ENCODE results near the gene SMURF1.
"Not testable (repeated sequence)": the region's sequence is repeated elsewhere in the genome, so short reads cannot be mapped to it uniquely, and the experiment has no call there.

The SMURF1 gene

GRCh38 chr7:99121496-99122021 is 22.3 kb downstream of the SMURF1 start:
- DNase-seq (ENCODE audit: low spot score) = no peak

- DNase-seq (ENCODE audit: low spot score) = no peak
Observed at GRCh38 chr7:99120916-99121315, 23.0 kb downstream of the SMURF1 start.

DNA sequence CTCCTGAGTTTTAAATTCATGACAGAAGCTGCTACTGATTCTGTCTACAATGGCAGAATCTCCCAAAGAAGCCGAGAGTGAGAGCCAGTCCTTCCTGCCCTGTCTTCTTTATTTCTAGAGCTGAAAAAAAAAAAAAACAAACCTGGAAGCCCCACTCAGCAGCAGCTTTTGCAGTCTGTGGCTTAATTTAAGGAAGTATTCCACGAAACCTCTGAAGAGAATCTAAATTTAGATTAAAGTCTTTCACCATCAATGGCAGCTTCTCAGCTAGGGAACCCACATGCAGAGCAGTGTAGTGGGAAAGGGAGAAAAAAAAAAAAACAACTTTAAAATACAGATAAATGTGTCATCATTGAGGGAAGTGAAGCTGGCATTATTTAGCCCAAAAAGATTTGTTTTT is 23.4 kb downstream of the SMURF1 start:
- no peak for DNase-seq (ENCODE audit: low spot score)

DNA sequence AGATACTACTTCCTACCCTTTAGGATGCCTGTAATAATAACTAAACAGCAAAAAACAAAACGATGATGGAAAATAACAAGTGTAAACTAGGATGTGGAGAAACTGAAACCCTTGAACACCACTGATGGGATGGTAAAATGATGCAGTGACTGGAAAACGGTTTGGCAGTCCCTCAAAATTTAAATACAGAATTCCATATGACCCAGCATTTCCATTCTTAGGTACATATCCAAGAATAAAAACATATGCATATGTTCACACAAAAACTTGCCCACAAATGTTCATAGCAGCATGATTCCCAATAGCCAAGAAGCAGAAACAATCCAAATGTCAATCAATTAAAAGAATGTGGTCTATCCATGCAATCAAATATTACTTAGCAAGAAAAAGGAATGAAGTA is 25.8 kb downstream of the SMURF1 start:
- DNase-seq (ENCODE audit: low spot score) = no peak

DNA sequence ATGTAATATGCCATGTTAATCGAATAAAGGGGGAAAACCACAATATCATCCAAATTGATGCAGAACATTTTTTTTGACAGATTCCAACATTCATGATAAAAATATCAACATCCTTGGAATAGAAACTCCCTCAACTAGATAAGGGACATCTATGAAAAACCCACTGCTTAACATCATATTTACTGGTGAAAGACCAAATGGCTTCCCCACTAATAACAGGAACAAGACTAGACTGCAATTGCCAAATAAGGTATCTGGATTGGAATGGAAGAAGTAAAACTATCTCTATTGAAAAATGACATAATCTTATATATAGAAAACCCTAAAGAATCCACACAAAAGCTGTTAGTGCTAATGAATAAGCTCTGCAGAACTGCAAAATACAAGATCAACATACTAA is 27.8 kb downstream of the SMURF1 start:
- no peak for DNase-seq (ENCODE audit: low spot score)

DNA sequence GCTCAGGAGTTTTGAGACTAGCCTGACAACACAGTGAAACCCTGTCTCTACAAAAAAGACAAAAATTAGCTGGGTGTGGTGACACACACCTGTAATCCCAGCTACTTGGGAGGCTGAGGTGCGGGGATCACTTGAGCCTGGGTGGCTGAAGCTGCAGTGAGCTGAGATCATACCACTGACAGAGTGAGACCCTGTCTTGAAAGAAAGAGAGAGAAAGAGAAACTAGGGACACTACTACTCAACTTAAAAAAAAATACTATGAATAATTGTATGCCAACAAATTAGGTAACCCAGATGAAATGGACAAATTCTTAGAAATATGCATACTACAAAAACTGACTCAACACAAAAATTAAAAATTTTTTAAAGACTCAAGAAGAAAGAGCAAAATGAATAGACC is 28.5 kb downstream of the SMURF1 start:
- DNase-seq (ENCODE audit: low spot score) = no peak

GRCh38 chr7:99112979-99113378 is 30.9 kb downstream of the SMURF1 start:
- no peak for DNase-seq (ENCODE audit: low spot score)

- no peak for DNase-seq (ENCODE audit: low spot score)
Observed at GRCh38 chr7:99112097-99112496, 31.8 kb downstream of the SMURF1 start.

DNA sequence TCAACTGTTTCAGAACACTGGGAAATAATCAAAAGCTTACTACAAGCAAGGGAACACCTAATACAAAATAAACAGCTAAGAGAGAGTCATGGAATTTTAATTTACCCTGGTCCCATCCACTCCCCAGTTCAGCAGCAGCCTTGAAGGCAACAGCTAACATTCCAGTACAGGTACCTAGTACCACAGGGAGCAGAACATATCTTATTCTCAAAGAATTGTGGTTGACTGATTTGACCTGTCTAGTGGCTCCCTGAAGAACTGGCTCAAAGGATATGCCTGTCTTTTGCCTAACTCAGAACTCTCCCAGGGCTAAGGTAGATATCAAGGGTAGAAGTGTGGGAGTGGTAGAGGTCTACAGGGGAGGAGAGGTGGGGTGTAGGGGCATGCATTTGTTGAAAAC is 32.3 kb downstream of the SMURF1 start:
- no peak for DNase-seq (ENCODE audit: low spot score)

DNA sequence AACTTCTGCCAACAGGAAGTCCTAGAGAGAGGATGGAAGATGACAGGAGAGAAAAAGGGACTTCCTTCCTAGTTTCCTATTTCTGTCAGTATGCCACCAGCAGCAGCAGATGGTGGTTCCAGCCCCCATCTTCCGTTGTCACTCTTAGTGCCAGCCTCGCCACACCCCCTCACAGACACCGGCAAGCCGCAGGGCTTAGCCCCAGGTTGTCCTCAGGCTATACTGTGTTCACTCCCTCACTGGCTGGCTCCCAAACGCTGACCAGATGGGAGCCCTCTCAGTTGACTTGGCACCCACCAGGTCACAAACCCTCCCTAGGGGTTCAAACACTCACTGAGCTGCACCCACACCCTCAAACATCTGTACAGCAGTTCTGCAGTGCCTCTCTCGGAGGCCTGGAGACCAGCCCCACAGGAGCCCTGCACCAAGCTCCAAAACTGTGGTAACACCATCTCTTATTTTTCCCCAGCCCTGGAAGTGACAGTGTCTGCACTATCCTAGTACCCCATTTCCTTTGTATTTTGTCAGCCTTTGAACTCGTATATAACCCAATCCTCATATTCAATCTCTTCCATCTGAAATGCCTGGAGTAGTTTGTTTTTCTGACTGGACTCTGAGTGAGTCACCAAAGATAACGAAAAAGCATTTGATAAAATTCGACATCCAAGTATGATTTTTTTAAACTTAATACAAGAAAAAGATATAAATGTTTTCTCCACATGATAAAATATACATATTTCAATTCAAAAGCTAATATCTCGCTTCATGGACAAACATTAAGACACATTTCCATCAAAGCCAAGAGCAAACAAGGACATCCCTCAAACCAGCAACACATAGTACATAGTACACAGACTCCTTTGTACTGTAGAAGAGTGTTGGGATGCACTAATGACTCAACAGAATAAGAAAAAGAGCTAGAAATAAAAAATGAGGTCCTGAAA is 34.5 kb downstream of the SMURF1 start:
- DNase-seq (ENCODE audit: low spot score) = peak; percentile 71

- DNase-seq (ENCODE audit: low spot score) = no peak
Observed at GRCh38 chr7:99108613-99109012, 35.3 kb downstream of the SMURF1 start.

- no peak for DNase-seq (ENCODE audit: low spot score)
Observed at GRCh38 chr7:99106821-99107241, 37.1 kb downstream of the SMURF1 start.

- DNase-seq (ENCODE audit: low spot score) = no peak
Observed at GRCh38 chr7:99106411-99106810, 37.5 kb downstream of the SMURF1 start.

DNA sequence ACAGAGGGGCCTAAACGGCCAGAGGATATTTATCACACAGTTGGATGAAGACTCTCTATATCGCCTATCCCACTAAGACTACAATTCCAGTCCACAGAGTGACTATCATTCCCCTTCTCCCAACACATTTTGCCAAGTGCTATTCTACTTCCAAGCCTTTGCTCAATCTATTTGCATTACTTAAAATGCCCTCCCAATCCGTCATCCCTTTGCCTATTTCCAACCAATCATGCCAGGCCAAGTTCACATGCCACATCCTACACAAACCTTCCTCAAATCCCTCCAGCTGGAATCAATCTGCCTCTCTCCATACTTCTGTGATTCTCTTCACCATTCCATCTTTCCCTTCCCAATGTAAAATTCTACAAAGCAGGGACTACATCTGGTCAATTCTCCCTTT is 38.2 kb downstream of the SMURF1 start:
- DNase-seq (ENCODE audit: low spot score) = no peak

DNA sequence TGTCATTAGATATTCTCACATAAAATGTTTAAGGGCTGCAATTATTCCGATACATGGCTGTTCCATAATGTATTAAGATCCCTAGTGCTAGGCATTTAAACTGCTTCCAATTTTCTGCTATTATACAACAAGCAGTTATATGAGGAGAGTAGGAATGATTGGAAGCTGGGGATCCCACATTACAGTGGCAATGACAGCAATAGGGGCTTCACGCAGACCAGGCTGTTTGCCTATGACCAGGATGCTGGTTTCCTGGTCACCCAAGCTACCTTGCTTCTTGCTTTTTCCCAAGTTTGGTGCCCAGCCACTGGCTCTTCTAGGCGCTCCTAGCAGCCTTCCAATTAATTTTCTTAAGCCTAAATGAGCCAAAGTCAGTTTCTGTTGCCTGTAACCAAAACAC is 39.3 kb downstream of the SMURF1 start:
- no peak for DNase-seq (ENCODE audit: low spot score)

DNA sequence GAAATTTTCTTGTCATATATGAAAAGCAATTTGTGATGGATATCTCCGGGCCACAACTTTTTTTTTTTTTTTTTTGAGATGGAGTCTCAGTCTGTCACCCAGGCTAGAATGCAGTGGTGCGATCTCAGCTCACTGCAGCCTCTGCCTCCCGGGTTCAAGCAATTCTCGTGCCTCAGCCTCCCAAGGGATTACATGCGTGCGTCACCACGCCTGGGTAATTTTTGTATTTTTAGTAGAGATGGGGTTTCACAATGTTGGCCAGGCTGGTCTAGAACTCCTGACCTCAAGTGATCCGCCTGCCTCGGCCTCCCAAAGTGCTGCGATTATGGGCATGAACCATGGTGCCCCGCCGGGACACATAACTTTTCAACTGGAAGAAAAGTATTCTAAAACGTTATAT is 40.1 kb downstream of the SMURF1 start:
- DNase-seq (ENCODE audit: low spot score) = not testable (repeated sequence)

GRCh38 chr7:99102809-99103690 is 40.9 kb downstream of the SMURF1 start:
- DNase-seq (ENCODE audit: low spot score) = no peak

- DNase-seq (ENCODE audit: low spot score) = no peak
Observed at GRCh38 chr7:99102361-99102760, 41.5 kb downstream of the SMURF1 start.

GRCh38 chr7:99101516-99101915 is 42.4 kb downstream of the SMURF1 start:
- not testable (repeated sequence) for DNase-seq (ENCODE audit: low spot score)

- DNase-seq (ENCODE audit: low spot score) = no peak
Observed at GRCh38 chr7:99099499-99100077, 44.3 kb downstream of the SMURF1 start.

- DNase-seq (ENCODE audit: low spot score) = peak; percentile 93
Observed at GRCh38 chr7:99098824-99099498, 44.9 kb downstream of the SMURF1 start.
